ENCODE data around the gene RPL12. TPM values are rescaled to one million over a fixed set of nuclear protein-coding genes. Genes with fewer than 3 reads are reported as not detected.

Gene RPL12
- total RNA-seq, 1 donor, result 1,103 TPM

- Histone ChIP-seq H3K4me2 (ENCODE audit: insufficient read depth, low read length) (peak overlapping the region; percentile 6), H4K20me1 (ENCODE audit: insufficient read depth, low read length) (no peaks in the 10 kb centered on the region), H3K4me3 (ENCODE audit: insufficient read depth, low read length) (no peak overlapping the region), H3K27ac (ENCODE audit: low read depth, low read length) (no peak overlapping the region), H3K27me3 (ENCODE audit: insufficient read depth, low read length) (no peaks in the 10 kb centered on the region), H3K9me3 (ENCODE audit: low read depth, low read length) (no peaks in the 10 kb centered on the region), H3K79me2 (ENCODE audit: insufficient read depth, low read length) (no peaks in the 10 kb centered on the region), H3K36me3 (ENCODE audit: insufficient read depth, low read length) (peaks cover 54% of the 10 kb centered on the region), H2AFZ (ENCODE audit: low read length) (no peak overlapping the region), H3K4me1 (ENCODE audit: insufficient read depth, low read length) (no peaks in the 10 kb centered on the region)
- TF ChIP-seq, protein P1, sequence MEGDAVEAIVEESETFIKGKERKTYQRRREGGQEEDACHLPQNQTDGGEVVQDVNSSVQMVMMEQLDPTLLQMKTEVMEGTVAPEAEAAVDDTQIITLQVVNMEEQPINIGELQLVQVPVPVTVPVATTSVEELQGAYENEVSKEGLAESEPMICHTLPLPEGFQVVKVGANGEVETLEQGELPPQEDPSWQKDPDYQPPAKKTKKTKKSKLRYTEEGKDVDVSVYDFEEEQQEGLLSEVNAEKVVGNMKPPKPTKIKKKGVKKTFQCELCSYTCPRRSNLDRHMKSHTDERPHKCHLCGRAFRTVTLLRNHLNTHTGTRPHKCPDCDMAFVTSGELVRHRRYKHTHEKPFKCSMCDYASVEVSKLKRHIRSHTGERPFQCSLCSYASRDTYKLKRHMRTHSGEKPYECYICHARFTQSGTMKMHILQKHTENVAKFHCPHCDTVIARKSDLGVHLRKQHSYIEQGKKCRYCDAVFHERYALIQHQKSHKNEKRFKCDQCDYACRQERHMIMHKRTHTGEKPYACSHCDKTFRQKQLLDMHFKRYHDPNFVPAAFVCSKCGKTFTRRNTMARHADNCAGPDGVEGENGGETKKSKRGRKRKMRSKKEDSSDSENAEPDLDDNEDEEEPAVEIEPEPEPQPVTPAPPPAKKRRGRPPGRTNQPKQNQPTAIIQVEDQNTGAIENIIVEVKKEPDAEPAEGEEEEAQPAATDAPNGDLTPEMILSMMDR (IDR thresholded peaks at IDR 0.05; ENCODE audit: extremely low read depth, low read depth, low read length), result no peak
- peak; percentile 65 for DNase-seq (ENCODE audit: insufficient read length, low spot score, missing footprints)
These were observed 12.2 kb upstream of the RPL12 start for GRCh38 chr9:127463382-127463781.

- peaks cover 50% of the 10 kb centered on the region for H3K36me3 ChIP-seq (ENCODE audit: insufficient read depth, low read length)
- H3K27ac ChIP-seq (ENCODE audit: low read depth, low read length), result no peak overlapping the region
- H3K9me3 ChIP-seq (ENCODE audit: low read depth, low read length), result no peaks in the 10 kb centered on the region
- H3K4me1 ChIP-seq (ENCODE audit: insufficient read depth, low read length), result no peaks in the 10 kb centered on the region
- no peak overlapping the region for H3K4me2 ChIP-seq (ENCODE audit: insufficient read depth, low read length)
- no peaks in the 10 kb centered on the region for H3K27me3 ChIP-seq (ENCODE audit: insufficient read depth, low read length)
- H3K79me2 ChIP-seq (ENCODE audit: insufficient read depth, low read length), result no peaks in the 10 kb centered on the region
- H4K20me1 ChIP-seq (ENCODE audit: insufficient read depth, low read length), result no peaks in the 10 kb centered on the region
- no peak overlapping the region for H2AFZ ChIP-seq (ENCODE audit: low read length)
- TF ChIP-seq, protein P1 (IDR thresholded peaks at IDR 0.05; ENCODE audit: extremely low read depth, low read depth, low read length), result no peak
- peak; percentile 45 for DNase-seq (ENCODE audit: insufficient read length, low spot score, missing footprints)
- no peak overlapping the region for H3K4me3 ChIP-seq (ENCODE audit: insufficient read depth, low read length)
These were observed 7.7 kb upstream of the RPL12 start for GRCh38 chr9:127458921-127459320.

GRCh38 chr9:127457191-127457878 is 6.1 kb upstream of the RPL12 start:
- Histone ChIP-seq H3K27me3 (ENCODE audit: insufficient read depth, low read length) (no peaks in the 10 kb centered on the region), H4K20me1 (ENCODE audit: insufficient read depth, low read length) (no peaks in the 10 kb centered on the region), H3K27ac (ENCODE audit: low read depth, low read length) (no peak overlapping the region), H3K4me3 (ENCODE audit: insufficient read depth, low read length) (no peak overlapping the region), H3K4me2 (ENCODE audit: insufficient read depth, low read length) (no peak overlapping the region), H3K79me2 (ENCODE audit: insufficient read depth, low read length) (peaks cover 5% of the 10 kb centered on the region), H2AFZ (ENCODE audit: low read length) (no peak overlapping the region), H3K9me3 (ENCODE audit: low read depth, low read length) (no peaks in the 10 kb centered on the region), H3K36me3 (ENCODE audit: insufficient read depth, low read length) (peaks cover 42% of the 10 kb centered on the region), H3K4me1 (ENCODE audit: insufficient read depth, low read length) (peaks cover 5% of the 10 kb centered on the region)
- peak; percentile 32 for DNase-seq (ENCODE audit: insufficient read length, low spot score, missing footprints)
- TF ChIP-seq, protein P1 (IDR thresholded peaks at IDR 0.05; ENCODE audit: extremely low read depth, low read depth, low read length), result no peak

GRCh38 chr9:127455324-127455992 is 4.3 kb upstream of the RPL12 start:
- peak; percentile 71 for DNase-seq (ENCODE audit: insufficient read length, low spot score, missing footprints)
- Histone ChIP-seq H3K27ac (ENCODE audit: low read depth, low read length) (no peak overlapping the region), H3K79me2 (ENCODE audit: insufficient read depth, low read length) (peaks cover 24% of the 10 kb centered on the region), H3K4me1 (ENCODE audit: insufficient read depth, low read length) (peaks cover 9% of the 10 kb centered on the region), H3K36me3 (ENCODE audit: insufficient read depth, low read length) (peaks cover 29% of the 10 kb centered on the region), H2AFZ (ENCODE audit: low read length) (no peak overlapping the region), H3K27me3 (ENCODE audit: insufficient read depth, low read length) (no peaks in the 10 kb centered on the region), H3K9me3 (ENCODE audit: low read depth, low read length) (no peaks in the 10 kb centered on the region), H4K20me1 (ENCODE audit: insufficient read depth, low read length) (peaks cover 6% of the 10 kb centered on the region), H3K4me3 (ENCODE audit: insufficient read depth, low read length) (no peak overlapping the region), H3K4me2 (ENCODE audit: insufficient read depth, low read length) (no peak overlapping the region)
- TF ChIP-seq, protein P1 (IDR thresholded peaks at IDR 0.05; ENCODE audit: extremely low read depth, low read depth, low read length), result peak; percentile 22

All from osteoblast (primary cell).